ENCODE data around the gene MED25. TPM values are rescaled to one million over a fixed set of nuclear protein-coding genes. Genes with fewer than 3 reads are reported as not detected.

Gene MED25
- total RNA-seq, 1 donor from 2014 or later = 65.8 TPM

DNA sequence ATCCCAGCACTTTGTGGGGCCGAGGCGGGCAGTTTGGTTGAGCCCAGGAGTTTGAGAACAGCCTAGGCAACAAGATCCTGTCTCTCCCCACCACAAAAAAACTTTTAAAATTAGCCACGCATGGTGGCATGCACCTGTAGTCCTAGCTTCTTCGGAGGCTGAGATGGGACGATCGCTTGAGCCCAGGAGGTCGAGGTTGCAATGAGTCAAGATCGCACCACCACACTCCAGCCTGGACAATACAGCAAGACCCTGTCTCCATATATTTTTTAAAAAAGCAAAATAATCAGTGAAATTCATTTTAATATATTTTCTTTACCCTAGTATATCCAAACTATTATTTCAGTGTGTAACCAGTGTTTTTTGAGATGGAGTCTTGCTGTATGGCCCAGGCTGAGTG lies 43.1 kb upstream of the MED25 start:
- Histone ChIP-seq H3K4me1 (peaks cover 13% of the 10 kb centered on the region), H3K27ac (replicated peaks) (no peak overlapping the region), H3K27me3 (ENCODE audit: low read depth) (no peaks in the 10 kb centered on the region), H3K4me3 (no peak overlapping the region), H3K9me3 (replicated peaks) (no peaks in the 10 kb centered on the region), H3K36me3 (peaks cover 14% of the 10 kb centered on the region)
- no peak for DNase-seq
- intact Hi-C loops (cut with micrococcal nuclease) = no loop called here
- TF ChIP-seq, protein P1, sequence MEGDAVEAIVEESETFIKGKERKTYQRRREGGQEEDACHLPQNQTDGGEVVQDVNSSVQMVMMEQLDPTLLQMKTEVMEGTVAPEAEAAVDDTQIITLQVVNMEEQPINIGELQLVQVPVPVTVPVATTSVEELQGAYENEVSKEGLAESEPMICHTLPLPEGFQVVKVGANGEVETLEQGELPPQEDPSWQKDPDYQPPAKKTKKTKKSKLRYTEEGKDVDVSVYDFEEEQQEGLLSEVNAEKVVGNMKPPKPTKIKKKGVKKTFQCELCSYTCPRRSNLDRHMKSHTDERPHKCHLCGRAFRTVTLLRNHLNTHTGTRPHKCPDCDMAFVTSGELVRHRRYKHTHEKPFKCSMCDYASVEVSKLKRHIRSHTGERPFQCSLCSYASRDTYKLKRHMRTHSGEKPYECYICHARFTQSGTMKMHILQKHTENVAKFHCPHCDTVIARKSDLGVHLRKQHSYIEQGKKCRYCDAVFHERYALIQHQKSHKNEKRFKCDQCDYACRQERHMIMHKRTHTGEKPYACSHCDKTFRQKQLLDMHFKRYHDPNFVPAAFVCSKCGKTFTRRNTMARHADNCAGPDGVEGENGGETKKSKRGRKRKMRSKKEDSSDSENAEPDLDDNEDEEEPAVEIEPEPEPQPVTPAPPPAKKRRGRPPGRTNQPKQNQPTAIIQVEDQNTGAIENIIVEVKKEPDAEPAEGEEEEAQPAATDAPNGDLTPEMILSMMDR (IDR thresholded peaks at IDR 0.05; ENCODE audit: borderline replicate concordance) = no peak

DNA sequence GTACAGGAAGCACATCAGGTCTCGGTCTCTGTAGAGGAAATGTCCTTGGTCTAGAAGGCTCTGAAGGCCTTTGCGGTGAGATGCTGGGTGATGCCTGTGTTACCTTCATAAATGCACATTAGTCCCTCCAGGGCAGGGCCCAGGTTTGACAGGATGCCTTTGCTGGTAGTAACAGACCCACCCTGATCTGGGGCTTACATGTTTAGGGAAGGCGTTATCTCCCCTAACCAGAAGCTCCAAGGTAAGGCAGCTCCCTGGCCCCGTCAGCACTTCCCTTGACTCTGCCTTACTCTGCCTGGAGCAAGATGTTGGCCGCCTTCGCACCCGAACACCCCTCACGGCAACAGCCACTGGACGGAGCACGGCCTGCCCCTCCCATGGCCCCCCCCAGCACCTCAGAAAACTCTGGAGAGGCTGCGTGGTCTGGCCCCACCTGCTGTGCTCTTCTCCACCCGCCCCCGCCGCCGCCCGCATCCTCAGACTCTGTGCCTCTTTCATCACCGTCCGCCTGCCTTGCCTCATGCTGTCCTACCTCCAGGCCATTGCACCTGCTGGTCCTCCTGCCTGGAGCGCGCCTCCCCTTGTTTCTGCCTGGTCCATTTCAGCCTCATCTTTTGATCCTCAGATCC lies 42.2 kb upstream of the MED25 start:
- no peak for DNase-seq
- Histone ChIP-seq H3K4me1 (peaks cover 4% of the 10 kb centered on the region), H3K36me3 (peaks cover 14% of the 10 kb centered on the region), H3K27ac (replicated peaks) (no peak overlapping the region), H3K9me3 (replicated peaks) (no peaks in the 10 kb centered on the region), H3K27me3 (ENCODE audit: low read depth) (no peaks in the 10 kb centered on the region), H3K4me3 (no peak overlapping the region)
- TF ChIP-seq, protein P1 (IDR thresholded peaks at IDR 0.05; ENCODE audit: borderline replicate concordance) = no peak
- intact Hi-C loops (cut with micrococcal nuclease) = no loop called here

DNA sequence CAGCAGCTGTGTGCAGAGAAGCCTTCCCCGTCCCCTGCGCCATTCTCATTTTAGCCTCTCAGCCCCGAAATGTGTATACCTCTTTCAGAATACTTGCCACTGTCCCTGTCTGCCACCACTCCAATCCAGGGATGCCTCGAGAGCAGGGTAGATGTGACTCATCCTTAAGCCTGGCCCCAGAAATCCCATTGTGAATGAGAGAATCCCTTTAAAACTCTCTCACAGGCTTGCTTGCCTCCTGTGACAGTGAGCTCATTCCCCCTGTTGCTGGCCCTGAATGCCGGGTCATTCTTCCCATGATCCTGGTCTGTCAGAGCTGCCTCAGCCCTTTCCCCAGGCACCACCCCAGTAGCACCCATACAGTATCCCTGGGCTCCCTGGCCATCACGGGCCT lies 41.7 kb upstream of the MED25 start:
- Histone ChIP-seq H3K4me3 (no peak overlapping the region), H3K36me3 (peaks cover 14% of the 10 kb centered on the region), H3K27ac (replicated peaks) (no peak overlapping the region), H3K27me3 (ENCODE audit: low read depth) (no peaks in the 10 kb centered on the region), H3K9me3 (replicated peaks) (no peaks in the 10 kb centered on the region), H3K4me1 (peaks cover 4% of the 10 kb centered on the region)
- TF ChIP-seq, protein P1 (IDR thresholded peaks at IDR 0.05; ENCODE audit: borderline replicate concordance) = no peak
- DNase-seq = no peak
- intact Hi-C loops (cut with micrococcal nuclease) = no loop called here

DNA sequence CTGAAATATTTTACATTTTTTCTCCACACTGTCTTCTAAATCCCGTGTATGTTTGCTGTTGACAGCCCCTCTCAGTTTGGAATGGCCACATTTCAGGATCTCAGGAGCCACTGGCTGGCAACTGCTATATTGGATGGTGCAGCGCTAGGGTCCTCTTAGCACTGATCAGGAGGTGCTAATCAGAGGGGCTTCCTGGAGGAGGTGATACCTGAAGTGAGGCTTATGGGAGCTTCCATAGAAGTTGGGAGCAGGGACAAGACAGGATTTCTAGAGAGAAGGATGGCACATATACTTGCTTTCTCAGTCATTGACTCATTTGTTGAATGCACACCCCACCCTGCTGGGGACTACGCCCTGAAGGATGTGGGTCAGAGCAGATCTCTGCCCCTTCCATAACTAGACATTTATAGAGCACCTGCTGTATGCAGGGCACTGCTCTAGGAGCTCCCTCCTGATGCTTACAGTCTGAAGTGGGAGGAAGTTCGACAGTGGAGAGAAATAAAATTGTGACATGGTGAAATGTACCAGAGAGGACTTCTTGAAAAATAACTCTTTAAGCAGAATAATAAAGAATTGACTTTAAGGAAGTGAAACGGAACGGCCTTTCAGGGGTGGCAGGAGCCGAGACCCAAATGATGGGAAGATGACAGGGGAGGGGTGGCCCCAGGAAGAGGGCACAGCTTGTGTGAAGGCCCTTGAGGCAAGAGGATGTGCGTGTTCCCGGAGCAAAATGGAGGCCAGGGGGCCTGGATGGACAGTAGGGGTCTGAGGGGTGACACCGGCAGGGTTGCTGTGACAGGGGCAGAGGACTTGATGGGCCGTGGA lies 38.1 kb upstream of the MED25 start:
- H3K27me3 ChIP-seq (ENCODE audit: low read depth) = no peaks in the 10 kb centered on the region
- no peak overlapping the region for H3K27ac ChIP-seq (replicated peaks)
- intact Hi-C loops (cut with micrococcal nuclease) = no loop called here
- no peaks in the 10 kb centered on the region for H3K4me1 ChIP-seq
- TF ChIP-seq, protein P1 (IDR thresholded peaks at IDR 0.05; ENCODE audit: borderline replicate concordance) = no peak
- no peak for DNase-seq
- H3K4me3 ChIP-seq = no peak overlapping the region
- no peaks in the 10 kb centered on the region for H3K9me3 ChIP-seq (replicated peaks)
- peaks cover 37% of the 10 kb centered on the region for H3K36me3 ChIP-seq

DNA sequence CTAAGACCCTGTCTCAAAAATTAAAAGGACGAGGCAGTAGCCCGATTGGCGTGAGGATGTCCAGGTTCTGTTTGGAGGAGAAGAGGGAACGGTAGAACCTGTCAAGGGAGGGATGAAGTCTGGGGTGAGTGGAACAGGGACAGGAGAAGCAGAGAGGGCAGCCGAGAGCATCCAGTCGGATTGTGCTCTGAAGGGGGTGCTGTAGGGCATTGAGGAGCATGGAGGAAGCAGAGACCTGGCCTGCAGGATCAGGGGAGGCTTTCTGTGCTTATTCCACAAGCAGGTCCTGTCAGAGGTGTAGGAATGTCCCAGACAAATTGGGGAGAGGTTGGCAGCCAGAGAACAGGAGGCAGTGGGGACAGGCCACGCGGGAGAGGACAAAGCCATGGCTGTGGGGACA lies 37.2 kb upstream of the MED25 start:
- H3K9me3 ChIP-seq (replicated peaks) = no peaks in the 10 kb centered on the region
- no peaks in the 10 kb centered on the region for H3K27me3 ChIP-seq (ENCODE audit: low read depth)
- H3K4me3 ChIP-seq = no peak overlapping the region
- H3K36me3 ChIP-seq = peaks cover 42% of the 10 kb centered on the region
- H3K4me1 ChIP-seq = no peaks in the 10 kb centered on the region
- TF ChIP-seq, protein P1 (IDR thresholded peaks at IDR 0.05; ENCODE audit: borderline replicate concordance) = no peak
- DNase-seq = no peak
- H3K27ac ChIP-seq (replicated peaks) = no peak overlapping the region
- intact Hi-C loops (cut with micrococcal nuclease) = no loop called here

Data from left ventricle myocardium inferior (tissue), 1 donor.